CD14-positive monocyte (primary cell): ENCODE measurements around the gene RASSF5. TPM values are rescaled to one million over a fixed set of nuclear protein-coding genes. Genes with fewer than 3 reads are reported as not detected.

Source experiments
- DNase-seq, 3 donors: peaks; one replicate each; pipeline ENCODE4 v3.0.0-alpha.2; 2011 to 2022
- H2AFZ ChIP-seq: 2 replicates; pipeline ENCODE4 v1.6.0; 2012; ENCODE audit warnings: mild to moderate bottlenecking, low read depth, low read length, inconsistent platforms; ENCODE audit not compliant: insufficient read depth, poor library complexity, severe bottlenecking
- H3K27ac ChIP-seq, 2 donors: 1 replicate in 1 of 2; 2 replicates in 1 of 2; pipeline ENCODE4 v1.5.1; 2012 to 2013; ENCODE audit warnings: low read length in 2 of 2, control low read depth in 1 of 2, inconsistent platforms in 1 of 2, low read depth in 1 of 2, mild to moderate bottlenecking in 1 of 2
- H3K27me3 ChIP-seq, 2 donors: one replicate each; pipeline versions ENCODE4 v1.6.0 to v1.6.1; 2011 to 2013; ENCODE audit warnings: low read length in 2 of 2; ENCODE audit not compliant: control insufficient read depth in 2 of 2, insufficient read depth in 2 of 2
- H3K36me3 ChIP-seq, 2 donors: replicated peaks in 1 of 2; 1 replicate in 1 of 2; 2 replicates in 1 of 2; pipeline versions ENCODE4 v1.5.1 to v1.6.1; 2012 to 2013; ENCODE audit warnings: low read length in 2 of 2, control low read depth in 1 of 2, inconsistent platforms in 1 of 2, mild to moderate bottlenecking in 1 of 2; ENCODE audit not compliant: insufficient read depth in 2 of 2, control insufficient read depth in 1 of 2
- H3K4me1 ChIP-seq, 2 donors: 1 replicate in 1 of 2; 2 replicates in 1 of 2; pipeline versions ENCODE4 v1.5.1 to v1.6.1; 2012 to 2013; ENCODE audit warnings: low read length in 2 of 2, control low read depth in 1 of 2, inconsistent platforms in 1 of 2, mild to moderate bottlenecking in 1 of 2, moderate library complexity in 1 of 2; ENCODE audit not compliant: insufficient read depth in 2 of 2, control insufficient read depth in 1 of 2
- H3K4me2 ChIP-seq: replicated peaks from 2 replicates; pipeline ENCODE3; 2012; ENCODE audit warnings: low read length, moderate library complexity, mild to moderate bottlenecking; ENCODE audit not compliant: poor library complexity, severe bottlenecking; ENCODE audit errors: extremely low read depth
- H3K4me3 ChIP-seq, 3 experiments: fragments of 200-600 bp in 1 of 3; sonication (generic) in 1 of 3; replicated peaks in 1 of 3; 1 replicate in 2 of 3; 2 replicates in 1 of 3; pipeline ENCODE4 v1.5.1; 2011 to 2013; ENCODE audit warnings: low read length in 3 of 3, mild to moderate bottlenecking in 3 of 3, control low read depth in 2 of 3, low read depth in 2 of 3, inconsistent platforms in 1 of 3, moderate library complexity in 1 of 3
- H3K79me2 ChIP-seq: 2 replicates; pipeline ENCODE4 v1.6.0; 2012; ENCODE audit warnings: mild to moderate bottlenecking, control low read depth, inconsistent platforms, low read length, moderate library complexity; ENCODE audit not compliant: insufficient read depth
- H3K9ac ChIP-seq: 2 replicates; pipeline ENCODE4 v1.6.0; 2017; ENCODE audit warnings: low read length, mild to moderate bottlenecking; ENCODE audit not compliant: insufficient read depth, poor library complexity, severe bottlenecking
- H3K9me3 ChIP-seq, 2 donors: replicated peaks in 1 of 2; 1 replicate in 1 of 2; 2 replicates in 1 of 2; pipeline versions ENCODE4 v1.5.1 to v1.6.1; 2012 to 2013; ENCODE audit warnings: low read length in 2 of 2, control low read depth in 1 of 2; ENCODE audit not compliant: control insufficient read depth in 1 of 2, insufficient read depth in 1 of 2
- H4K20me1 ChIP-seq: 2 replicates; pipeline ENCODE4 v1.6.0; 2012; ENCODE audit warnings: mild to moderate bottlenecking, low read length, control low read depth, moderate library complexity; ENCODE audit not compliant: insufficient read depth
- H3K27ac Mint-ChIP-seq, 7 donors: one replicate each; pipeline ENCODE4 v1.8.0; 2020; ENCODE audit warnings: mild to moderate bottlenecking in 7 of 7, mixed read lengths in 7 of 7, moderate library complexity in 6 of 7, inconsistent platforms in 2 of 7
- H3K27me3 Mint-ChIP-seq, 3 donors: one replicate each; pipeline ENCODE4 v1.8.0; 2021 to 2022; ENCODE audit warnings: low read depth in 3 of 3, mild to moderate bottlenecking in 3 of 3, mixed read lengths in 3 of 3, moderate library complexity in 3 of 3, inconsistent platforms in 1 of 3
- H3K36me3 Mint-ChIP-seq, 2 donors: one replicate each; pipeline ENCODE4 v1.8.0; 2020; ENCODE audit warnings: mixed read lengths in 2 of 2, inconsistent platforms in 1 of 2, mild to moderate bottlenecking in 1 of 2
- H3K4me1 Mint-ChIP-seq: one replicate; pipeline ENCODE4 v1.8.0; 2020; ENCODE audit warnings: mild to moderate bottlenecking, mixed read lengths
- H3K4me3 Mint-ChIP-seq, 2 donors: one replicate each; pipeline ENCODE4 v1.8.0; 2020; ENCODE audit warnings: mild to moderate bottlenecking in 2 of 2, mixed read lengths in 2 of 2, moderate library complexity in 1 of 2
- H3K9me3 Mint-ChIP-seq, 7 donors: one replicate each; pipeline ENCODE4 v1.8.0; 2020 to 2022; ENCODE audit warnings: mixed read lengths in 7 of 7, mild to moderate bottlenecking in 6 of 7, moderate library complexity in 6 of 7, inconsistent platforms in 2 of 7
- CTCF ChIP-seq: fragments of 200-600 bp; IDR thresholded peaks from one replicate; pipeline ENCODE4 v1.8.0; 2022; ENCODE audit warnings: antibody characterized with exemption, mild to moderate bottlenecking
- WGBS: methylation state at CpG from one replicate; pipeline ENCODE4 v1.1.5; 2013; ENCODE audit warnings: missing lambda C conversion rate; ENCODE audit not compliant: insufficient coverage; 5-methylcytosine and 5-hydroxymethylcytosine counted together
- intact Hi-C, 2 donors: fragments of 100-400 bp; cut with micrococcal nuclease; formaldehyde crosslinking; loops; one replicate each; pipeline versions ENCODE4 v1.15.0 to v1.15.1; 2023
- polyA plus RNA-seq, 3 donors: library from polyadenylated mRNA; depleted of rRNA in 1 of 3; unstranded in 2 of 3; stranded (reverse) in 1 of 3; fragments of 300-500 nt in 2 of 3; fragments of >200 nt in 1 of 3; fragmentation: Illumina TruSeq in 2 of 3; gene quantifications; 1 replicate in 2 of 3; 2 replicates in 1 of 3; pipeline ENCODE4 v1.2.3, GENCODE V29; 2012 to 2021

The RASSF5 gene
- polyA plus RNA-seq, 3 donors = 81.6 to 129 (median 127) TPM

GRCh38 chr1:206596319-206596666 is 89.0 kb downstream of the RASSF5 start:
- Mint-ChIP-seq H3K4me3 (no peak overlapping the region), H3K4me1 (no peaks in the 10 kb centered on the region), H3K36me3 (peaks cover 74 to 80% of the 10 kb centered on the region in 2 donors), H3K27ac (no peak overlapping the region), H3K27me3 (no peaks in the 10 kb centered on the region), H3K9me3 (no peaks in the 10 kb centered on the region)
- intact Hi-C loops = no loop called here
- H3K36me3 ChIP-seq = peaks cover 68 to 94% of the 10 kb centered on the region in 2 donors
- no peak overlapping the region for H2AFZ ChIP-seq
- no peak overlapping the region for H3K4me3 ChIP-seq
- no peaks in the 10 kb centered on the region for H3K27me3 ChIP-seq
- H3K4me1 ChIP-seq = no peaks in the 10 kb centered on the region
- no CpG with 5 or more reads among the region's 1 CpG for WGBS
- no peaks in the 10 kb centered on the region for H3K9me3 ChIP-seq
- no peak for DNase-seq
- H3K27ac ChIP-seq = no peak overlapping the region
- no peak for TF ChIP-seq CTCF
- no peaks in the 10 kb centered on the region for H3K79me2 ChIP-seq
- H3K9ac ChIP-seq = no peak overlapping the region
- peaks cover 10% of the 10 kb centered on the region for H4K20me1 ChIP-seq
- no peak overlapping the region for H3K4me2 ChIP-seq

GRCh38 chr1:206600527-206600926 is 93.2 kb downstream of the RASSF5 start:
- no peak overlapping the region for H2AFZ ChIP-seq
- no peaks in the 10 kb centered on the region for H3K9me3 ChIP-seq
- no peaks in the 10 kb centered on the region for H3K4me1 Mint-ChIP-seq
- H4K20me1 ChIP-seq = no peaks in the 10 kb centered on the region
- H3K27me3 Mint-ChIP-seq = no peaks in the 10 kb centered on the region
- H3K9ac ChIP-seq = no peak overlapping the region
- no peaks in the 10 kb centered on the region for H3K4me1 ChIP-seq
- no peak overlapping the region for H3K4me2 ChIP-seq
- DNase-seq = no peak
- no peak overlapping the region for H3K27ac Mint-ChIP-seq
- WGBS = 93% methylated on average over 2 of the region's 3 CpGs
- intact Hi-C loops = no loop called here
- H3K27ac ChIP-seq = no peak overlapping the region
- no peaks in the 10 kb centered on the region for H3K27me3 ChIP-seq
- H3K9me3 Mint-ChIP-seq = no peaks in the 10 kb centered on the region
- peaks cover 76 to 95% of the 10 kb centered on the region in 2 donors for H3K36me3 ChIP-seq
- H3K36me3 Mint-ChIP-seq = peaks cover 77 to 84% of the 10 kb centered on the region in 2 donors
- H3K79me2 ChIP-seq = no peaks in the 10 kb centered on the region
- no peak for TF ChIP-seq CTCF
- H3K4me3 Mint-ChIP-seq = no peak overlapping the region
- H3K4me3 ChIP-seq = no peak overlapping the region
